GM15510 (cell line): ENCODE results near the gene PTH2.

Experiments used
- POLR2A ChIP-seq: IDR thresholded peaks from 3 replicates; pipeline ENCODE4 v1.6.1; 2011; ENCODE audit warnings: borderline replicate concordance; ENCODE audit not compliant: insufficient read length; ENCODE audit errors: extremely low read depth

PTH2 gene

GRCh38 chr19:49428547-49429451 is 5.6 kb upstream of the PTH2 start:
- TF ChIP-seq POLR2A, result no peak

GRCh38 chr19:49427855-49428546 is 4.8 kb upstream of the PTH2 start:
- TF ChIP-seq POLR2A, result no peak

GRCh38 chr19:49427339-49427738 is 4.1 kb upstream of the PTH2 start:
- no peak for TF ChIP-seq POLR2A

GRCh38 chr19:49425922-49426592 is 2.8 kb upstream of the PTH2 start:
- no peak for TF ChIP-seq POLR2A

- TF ChIP-seq POLR2A, result no peak
These were observed 1.9 kb upstream of the PTH2 start, which contains the start of gene GFY for GRCh38 chr19:49425178-49425577. Gene GFY (plus strand): TSS chr19:49425388. CDS start chr19:49426431, 1,043 bp downstream.

GRCh38 chr19:49423985-49424303 is 703 bp upstream of the PTH2 start:
- TF ChIP-seq POLR2A, result no peak

GRCh38 chr19:49422407-49423070 is 702 bp downstream of the PTH2 start:
- no peak for TF ChIP-seq POLR2A

- TF ChIP-seq POLR2A, result no peak
These were observed 1.4 kb downstream of the PTH2 start for GRCh38 chr19:49421878-49422202.

GRCh38 chr19:49421039-49421877 is 2.0 kb downstream of the PTH2 start:
- TF ChIP-seq POLR2A, result no peak

GRCh38 chr19:49420227-49420626 is 3.0 kb downstream of the PTH2 start:
- TF ChIP-seq POLR2A, result no peak

GRCh38 chr19:49419173-49419572 is 4.1 kb downstream of the PTH2 start:
- TF ChIP-seq POLR2A, result no peak

GRCh38 chr19:49418511-49418910 is 4.7 kb downstream of the PTH2 start:
- no peak for TF ChIP-seq POLR2A

GRCh38 chr19:49417088-49417487 is 6.2 kb downstream of the PTH2 start:
- TF ChIP-seq POLR2A, result no peak

- TF ChIP-seq POLR2A, result no peak
These were observed 7.4 kb downstream of the PTH2 start for GRCh38 chr19:49415810-49416200.
